GM12873 (cell line): Measurements from ENCODE around the gene DRG1.

Experiments used
- TF ChIP-seq, protein P1 (sequence below): IDR thresholded peaks from 2 replicates; pipeline ENCODE4 v1.5.1; 2012; ENCODE audit warnings: low read depth, mild to moderate bottlenecking, moderate library complexity, low read length, control low read depth; ENCODE audit not compliant: insufficient read depth; ENCODE audit errors: missing control alignments

Gene DRG1

DNA sequence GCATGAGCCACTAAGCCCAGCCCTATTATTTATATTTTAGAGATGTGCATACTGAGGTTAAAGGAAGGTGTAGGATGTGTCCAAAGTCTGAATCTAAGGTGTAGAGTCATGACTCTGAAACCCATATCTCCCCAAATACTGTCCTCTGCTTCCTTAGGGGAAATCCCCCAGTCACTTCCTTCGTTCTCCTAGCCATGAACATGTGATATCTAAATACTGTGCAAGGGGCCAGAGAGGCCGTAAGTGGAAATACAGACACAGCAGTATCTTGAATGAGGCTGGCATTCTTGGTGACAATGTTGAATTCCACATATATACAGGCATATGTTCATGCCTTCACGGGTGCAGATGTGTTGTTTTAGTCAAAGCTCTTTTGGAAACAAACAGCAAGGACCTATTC is 32.0 kb upstream of the DRG1 start:
- TF ChIP-seq, protein P1, sequence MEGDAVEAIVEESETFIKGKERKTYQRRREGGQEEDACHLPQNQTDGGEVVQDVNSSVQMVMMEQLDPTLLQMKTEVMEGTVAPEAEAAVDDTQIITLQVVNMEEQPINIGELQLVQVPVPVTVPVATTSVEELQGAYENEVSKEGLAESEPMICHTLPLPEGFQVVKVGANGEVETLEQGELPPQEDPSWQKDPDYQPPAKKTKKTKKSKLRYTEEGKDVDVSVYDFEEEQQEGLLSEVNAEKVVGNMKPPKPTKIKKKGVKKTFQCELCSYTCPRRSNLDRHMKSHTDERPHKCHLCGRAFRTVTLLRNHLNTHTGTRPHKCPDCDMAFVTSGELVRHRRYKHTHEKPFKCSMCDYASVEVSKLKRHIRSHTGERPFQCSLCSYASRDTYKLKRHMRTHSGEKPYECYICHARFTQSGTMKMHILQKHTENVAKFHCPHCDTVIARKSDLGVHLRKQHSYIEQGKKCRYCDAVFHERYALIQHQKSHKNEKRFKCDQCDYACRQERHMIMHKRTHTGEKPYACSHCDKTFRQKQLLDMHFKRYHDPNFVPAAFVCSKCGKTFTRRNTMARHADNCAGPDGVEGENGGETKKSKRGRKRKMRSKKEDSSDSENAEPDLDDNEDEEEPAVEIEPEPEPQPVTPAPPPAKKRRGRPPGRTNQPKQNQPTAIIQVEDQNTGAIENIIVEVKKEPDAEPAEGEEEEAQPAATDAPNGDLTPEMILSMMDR = no peak

DNA sequence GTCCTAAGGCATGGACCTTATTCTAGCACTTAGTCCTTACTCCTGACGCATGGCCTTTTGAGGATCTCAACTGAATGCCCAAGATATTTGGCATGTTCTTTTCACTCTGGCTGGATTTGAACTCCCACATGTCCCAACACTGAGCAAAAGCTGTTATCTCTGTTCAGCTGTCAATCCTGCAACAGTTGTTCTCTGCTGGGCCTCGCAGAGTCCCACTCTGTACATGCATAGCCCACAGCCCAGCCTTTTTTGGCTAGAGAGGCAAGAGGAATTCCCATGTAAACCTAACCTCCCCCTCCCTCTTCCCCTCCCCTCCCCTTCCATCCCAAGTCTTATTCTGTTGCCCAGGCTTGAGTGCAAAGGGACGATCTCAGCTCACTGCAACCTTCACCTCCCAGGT is 21.8 kb upstream of the DRG1 start:
- TF ChIP-seq, protein P1 = no peak

DNA sequence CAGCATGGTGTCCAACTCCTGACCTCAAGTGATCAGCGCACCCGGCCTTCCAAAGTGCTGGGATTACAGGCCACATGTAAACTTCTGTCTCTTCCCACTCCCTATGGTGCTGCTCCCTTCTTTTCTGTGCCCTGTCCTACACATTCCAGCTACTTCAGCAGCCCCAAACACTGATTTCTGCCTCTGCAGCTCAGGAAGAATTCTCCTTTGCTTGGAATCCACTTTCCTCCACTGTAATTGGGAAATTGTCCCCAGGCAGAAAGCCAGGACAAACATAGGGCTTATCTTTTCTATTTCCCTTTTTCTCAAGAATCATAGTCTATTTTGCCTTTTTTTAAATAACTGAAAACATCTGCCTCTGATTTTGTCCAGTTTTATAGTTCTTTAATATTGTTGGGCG is 21.3 kb upstream of the DRG1 start:
- TF ChIP-seq, protein P1 = no peak

DNA sequence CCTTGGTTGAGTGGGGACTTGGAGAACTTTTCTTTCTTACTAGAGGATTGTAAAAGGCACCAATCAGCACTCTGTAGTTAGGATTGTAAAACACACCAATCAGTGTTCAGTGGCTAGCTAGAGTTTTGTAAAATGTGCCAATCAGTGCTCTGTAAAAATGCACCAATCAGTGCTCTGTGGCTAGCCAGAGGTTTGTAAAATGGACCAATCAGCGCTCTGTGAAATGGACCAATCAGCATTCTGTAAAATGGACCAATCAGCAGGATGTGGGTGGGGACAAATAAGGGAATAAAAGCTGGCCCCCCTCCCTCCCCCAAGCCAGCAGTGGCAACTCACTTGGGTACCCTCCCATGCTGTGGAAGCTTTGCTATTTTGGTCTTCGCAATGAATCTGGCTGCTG is 5.5 kb upstream of the DRG1 start:
- TF ChIP-seq, protein P1 = no peak

DNA sequence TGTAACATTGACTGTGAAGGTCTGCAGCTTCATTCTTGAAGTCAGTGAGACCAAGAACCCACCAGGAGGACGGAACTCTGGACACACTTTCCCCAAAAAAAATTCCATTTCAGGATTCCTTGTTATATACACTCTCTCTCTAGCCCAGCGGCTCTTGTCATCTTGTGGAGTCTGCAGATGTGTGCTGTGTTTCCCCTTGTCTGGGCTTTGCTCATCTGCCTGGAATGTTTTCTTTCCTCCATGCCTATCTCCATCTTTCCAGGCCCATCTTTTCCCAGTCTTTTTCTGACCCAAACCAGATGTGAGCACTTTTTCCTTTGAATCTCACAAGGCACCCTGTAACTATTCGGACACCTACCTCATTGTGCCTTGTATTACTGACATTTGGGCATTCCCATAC is 5.1 kb upstream of the DRG1 start:
- TF ChIP-seq, protein P1 = no peak

DNA sequence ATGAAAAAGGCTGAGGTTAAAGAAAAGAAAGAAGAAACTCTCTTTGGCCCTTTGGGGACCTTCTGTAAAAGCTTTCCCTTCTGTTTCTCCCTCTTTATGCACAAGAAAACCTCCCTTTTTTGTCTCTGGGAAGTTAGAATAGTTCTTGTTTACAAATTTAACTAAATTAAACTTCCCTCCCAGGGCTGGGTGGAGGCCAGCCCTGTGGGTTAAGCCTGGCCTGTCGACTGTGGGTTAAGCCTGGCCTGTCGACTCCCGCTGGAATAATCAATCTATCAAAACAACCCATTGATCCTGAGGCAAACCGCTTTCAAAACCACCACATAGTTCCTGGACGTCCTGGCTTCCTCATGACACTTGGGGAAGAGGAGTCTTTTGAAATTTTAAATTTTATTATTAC is 1.2 kb upstream of the DRG1 start:
- TF ChIP-seq, protein P1 = no peak

DNA sequence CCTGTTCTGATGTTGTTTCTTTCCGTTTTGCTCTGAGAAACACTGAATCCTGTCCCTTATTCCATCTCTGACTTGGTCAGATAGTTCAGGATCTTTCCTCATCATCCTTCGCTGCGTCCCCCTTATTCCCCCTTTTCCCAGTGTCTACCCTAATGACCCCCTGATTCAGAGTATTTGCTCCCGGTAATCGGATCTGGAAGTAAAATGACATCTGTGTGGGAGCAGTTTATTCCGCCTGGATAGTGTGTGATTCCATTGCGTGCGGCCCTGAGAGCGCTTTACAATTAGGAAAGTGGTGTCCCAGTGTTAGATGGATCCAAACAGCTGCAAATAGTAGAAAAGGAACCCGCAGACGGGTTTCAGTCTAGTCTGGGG is 606 bp downstream of the DRG1 start:
- TF ChIP-seq, protein P1 = no peak
